ENCODE results near the gene ATF2.

DNA sequence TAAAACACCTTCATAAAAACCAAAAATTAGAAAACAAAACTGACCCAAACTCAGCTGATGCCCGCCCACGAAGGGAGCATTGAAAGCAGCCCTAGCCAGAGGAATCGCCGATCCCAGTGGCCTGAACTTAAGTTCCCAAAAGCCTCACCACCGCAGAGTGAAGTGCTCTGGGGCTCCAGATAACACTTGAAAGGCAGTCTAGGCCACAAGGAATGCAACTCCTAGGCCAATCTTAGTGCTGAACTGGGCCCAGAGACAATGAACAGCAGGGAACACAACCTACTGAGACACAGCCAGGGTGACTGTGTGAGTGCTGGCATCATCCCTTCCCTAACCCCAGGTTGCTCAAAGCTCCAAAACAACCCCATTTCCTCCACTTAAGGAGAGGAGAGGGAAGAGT lies 103.2 kb downstream of the ATF2 start:
- TF ChIP-seq, protein P1, sequence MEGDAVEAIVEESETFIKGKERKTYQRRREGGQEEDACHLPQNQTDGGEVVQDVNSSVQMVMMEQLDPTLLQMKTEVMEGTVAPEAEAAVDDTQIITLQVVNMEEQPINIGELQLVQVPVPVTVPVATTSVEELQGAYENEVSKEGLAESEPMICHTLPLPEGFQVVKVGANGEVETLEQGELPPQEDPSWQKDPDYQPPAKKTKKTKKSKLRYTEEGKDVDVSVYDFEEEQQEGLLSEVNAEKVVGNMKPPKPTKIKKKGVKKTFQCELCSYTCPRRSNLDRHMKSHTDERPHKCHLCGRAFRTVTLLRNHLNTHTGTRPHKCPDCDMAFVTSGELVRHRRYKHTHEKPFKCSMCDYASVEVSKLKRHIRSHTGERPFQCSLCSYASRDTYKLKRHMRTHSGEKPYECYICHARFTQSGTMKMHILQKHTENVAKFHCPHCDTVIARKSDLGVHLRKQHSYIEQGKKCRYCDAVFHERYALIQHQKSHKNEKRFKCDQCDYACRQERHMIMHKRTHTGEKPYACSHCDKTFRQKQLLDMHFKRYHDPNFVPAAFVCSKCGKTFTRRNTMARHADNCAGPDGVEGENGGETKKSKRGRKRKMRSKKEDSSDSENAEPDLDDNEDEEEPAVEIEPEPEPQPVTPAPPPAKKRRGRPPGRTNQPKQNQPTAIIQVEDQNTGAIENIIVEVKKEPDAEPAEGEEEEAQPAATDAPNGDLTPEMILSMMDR (IDR thresholded peaks at IDR 0.05), result no peak
- TF ChIP-seq POLR2A (IDR thresholded peaks at IDR 0.05), result no peak
- no peak for TF ChIP-seq EP300 (IDR thresholded peaks at IDR 0.05)

All from upper lobe of left lung (tissue), 4 donors.